ENCODE results near the gene BCAP31.
"Not testable (repeated sequence)": the region's sequence is repeated elsewhere in the genome, so short reads cannot be mapped to it uniquely, and the experiment has no call there.

The BCAP31 gene

DNA sequence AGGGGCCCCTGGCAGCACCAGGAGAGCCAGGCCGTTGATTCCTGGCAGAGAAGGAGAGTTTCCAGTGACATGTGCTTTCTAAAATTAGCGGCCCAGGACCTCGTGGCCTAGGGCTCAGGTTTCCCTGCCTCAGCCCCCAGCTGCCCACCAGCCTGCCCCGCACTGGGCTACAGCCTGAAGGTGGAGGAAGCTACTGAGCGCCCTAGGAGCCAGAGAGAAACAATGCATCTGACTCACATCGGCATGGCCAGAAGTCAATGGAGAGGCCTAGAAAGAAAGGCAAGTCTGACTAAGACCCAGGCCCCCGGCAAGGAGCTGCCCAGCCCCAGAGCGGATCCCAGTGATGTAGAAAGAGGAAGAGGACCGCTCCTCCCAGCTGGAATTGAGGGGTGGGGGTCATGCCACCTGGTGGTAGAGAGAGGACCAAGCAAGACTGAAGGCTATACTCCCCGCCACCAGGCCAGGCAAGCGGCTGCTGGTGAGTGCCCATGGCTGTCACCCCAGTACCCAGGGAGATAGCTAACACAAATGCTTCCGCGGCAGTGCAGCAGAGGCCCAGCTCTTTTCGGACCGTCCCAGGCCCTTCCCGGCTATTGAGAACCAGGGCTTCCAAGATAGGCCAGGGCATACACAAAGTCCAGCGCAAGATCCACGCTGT, 18.7 kb downstream of the BCAP31 start:
- H3K36me3 ChIP-seq (ENCODE audit: control insufficient read depth, insufficient read depth, low read length), result peaks cover 16% of the 10 kb centered on the region
- H3K4me3 ChIP-seq (ENCODE audit: extremely low read depth, insufficient read depth, low read length, poor library complexity, severe bottlenecking); H3K4me1 ChIP-seq (ENCODE audit: control insufficient read depth, insufficient read depth, low read length, poor library complexity, severe bottlenecking); H3K27ac ChIP-seq (ENCODE audit: low read depth, low read length, severe bottlenecking); H3K9me3 ChIP-seq (ENCODE audit: control insufficient read depth, low read length): not testable (repeated sequence)
- WGBS, 2 experiments (ENCODE audit: insufficient coverage in 2 of 2), result 86 to 98% methylated on average over 6 to 9 of the region's 18 CpGs

- not testable (repeated sequence) for H3K4me1 ChIP-seq (ENCODE audit: control insufficient read depth, insufficient read depth, low read length, poor library complexity, severe bottlenecking); H3K9me3 ChIP-seq (ENCODE audit: control insufficient read depth, low read length); H3K27ac ChIP-seq (ENCODE audit: low read depth, low read length, severe bottlenecking); H3K4me3 ChIP-seq (ENCODE audit: extremely low read depth, insufficient read depth, low read length, poor library complexity, severe bottlenecking)
- peaks cover 13% of the 10 kb centered on the region for H3K36me3 ChIP-seq (ENCODE audit: control insufficient read depth, insufficient read depth, low read length)
- WGBS, 2 experiments (ENCODE audit: insufficient coverage in 2 of 2), result 100% methylated on average over 3 of the region's 12 CpGs; no CpG with 5 or more reads in 1 of the 2 experiments
Observed at GRCh38 chrX:153704631-153705402, 19.4 kb downstream of the BCAP31 start.

DNA sequence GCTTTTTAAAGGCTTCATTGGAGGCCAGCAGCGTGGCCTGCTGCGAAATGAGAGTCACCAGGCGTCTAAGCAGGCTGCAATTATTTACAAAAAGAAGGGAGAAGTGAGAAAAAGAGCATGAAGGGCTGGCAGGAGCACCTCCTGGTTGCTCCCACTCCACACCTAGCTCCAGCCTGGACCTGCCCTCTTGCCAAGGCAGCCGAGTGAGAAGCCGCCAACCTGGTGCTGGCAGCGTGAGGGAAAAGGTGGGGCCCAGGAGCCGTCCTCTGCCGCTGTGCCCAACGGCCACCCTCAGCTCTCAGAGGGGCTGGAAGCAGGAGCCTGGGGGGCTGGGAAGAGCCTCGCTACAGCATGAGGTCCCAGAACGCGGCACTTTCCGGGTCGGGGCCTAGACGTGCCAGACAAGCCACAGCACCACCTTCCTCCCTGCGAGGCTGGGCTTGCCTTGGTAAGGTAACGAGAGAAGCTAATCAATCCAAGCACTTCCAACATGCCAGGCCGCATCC, 20.1 kb downstream of the BCAP31 start:
- no peak overlapping the region for H3K27ac ChIP-seq (ENCODE audit: low read depth, low read length, severe bottlenecking)
- 97 to 98% methylated on average over 6 to 9 of the region's 18 CpGs for WGBS, 2 experiments (ENCODE audit: insufficient coverage in 2 of 2)
- no peaks in the 10 kb centered on the region for H3K4me1 ChIP-seq (ENCODE audit: control insufficient read depth, insufficient read depth, low read length, poor library complexity, severe bottlenecking)
- H3K9me3 ChIP-seq (ENCODE audit: control insufficient read depth, low read length), result no peaks in the 10 kb centered on the region
- peaks cover 13% of the 10 kb centered on the region for H3K36me3 ChIP-seq (ENCODE audit: control insufficient read depth, insufficient read depth, low read length)
- no peak overlapping the region for H3K4me3 ChIP-seq (ENCODE audit: extremely low read depth, insufficient read depth, low read length, poor library complexity, severe bottlenecking)

DNA sequence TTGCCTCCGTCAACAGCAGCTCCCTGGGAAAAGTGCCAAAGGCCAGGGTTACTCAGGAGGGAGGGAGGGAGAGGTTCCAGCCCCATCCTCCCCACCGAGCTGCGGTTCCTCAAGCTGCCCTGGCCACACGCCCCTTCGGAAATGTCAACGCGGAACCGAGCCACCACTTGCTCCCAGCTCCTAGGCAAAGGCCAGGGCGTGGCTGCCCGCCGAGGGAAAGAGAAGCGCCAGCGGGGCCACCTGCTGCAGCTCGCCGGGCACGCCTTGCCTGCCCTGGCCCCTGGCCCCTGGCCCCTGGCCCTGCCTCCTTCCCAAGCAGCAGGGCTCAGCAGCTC, 21.2 kb downstream of the BCAP31 start:
- peaks cover 13% of the 10 kb centered on the region for H3K36me3 ChIP-seq (ENCODE audit: control insufficient read depth, insufficient read depth, low read length)
- no peaks in the 10 kb centered on the region for H3K4me1 ChIP-seq (ENCODE audit: control insufficient read depth, insufficient read depth, low read length, poor library complexity, severe bottlenecking)
- no peak overlapping the region for H3K27ac ChIP-seq (ENCODE audit: low read depth, low read length, severe bottlenecking)
- H3K4me3 ChIP-seq (ENCODE audit: extremely low read depth, insufficient read depth, low read length, poor library complexity, severe bottlenecking), result no peak overlapping the region
- WGBS, 2 experiments (ENCODE audit: insufficient coverage in 2 of 2), result 96% methylated on average over 11 of the region's 16 CpGs; no CpG with 5 or more reads in 1 of the 2 experiments
- no peaks in the 10 kb centered on the region for H3K9me3 ChIP-seq (ENCODE audit: control insufficient read depth, low read length)

- Histone ChIP-seq H3K27ac (ENCODE audit: low read depth, low read length, severe bottlenecking) (no peak overlapping the region), H3K4me3 (ENCODE audit: extremely low read depth, insufficient read depth, low read length, poor library complexity, severe bottlenecking) (no peak overlapping the region), H3K9me3 (ENCODE audit: control insufficient read depth, low read length) (no peaks in the 10 kb centered on the region), H3K4me1 (ENCODE audit: control insufficient read depth, insufficient read depth, low read length, poor library complexity, severe bottlenecking) (no peaks in the 10 kb centered on the region), H3K36me3 (ENCODE audit: control insufficient read depth, insufficient read depth, low read length) (peaks cover 13% of the 10 kb centered on the region)
- WGBS, 2 experiments (ENCODE audit: insufficient coverage in 2 of 2), result 92 to 94% methylated on average over 7 to 12 of the region's 23 CpGs
Observed at GRCh38 chrX:153702336-153703035, 21.7 kb downstream of the BCAP31 start.

- Histone ChIP-seq H3K27ac (ENCODE audit: low read depth, low read length, severe bottlenecking) (no peak overlapping the region), H3K9me3 (ENCODE audit: control insufficient read depth, low read length) (no peaks in the 10 kb centered on the region)
- WGBS, 2 experiments (ENCODE audit: insufficient coverage in 2 of 2), result 90% methylated on average over 3 of the region's 12 CpGs; no CpG with 5 or more reads in 1 of the 2 experiments
Observed at GRCh38 chrX:153701706-153702105, 22.5 kb downstream of the BCAP31 start.

GRCh38 chrX:153700967-153701366, 23.2 kb downstream of the BCAP31 start:
- 100% methylated on average over 1 of the region's 6 CpGs; no CpG with 5 or more reads in 1 of the 2 experiments for WGBS, 2 experiments (ENCODE audit: insufficient coverage in 2 of 2)
- H3K27ac ChIP-seq (ENCODE audit: low read depth, low read length, severe bottlenecking), result no peak overlapping the region
- no peaks in the 10 kb centered on the region for H3K4me1 ChIP-seq (ENCODE audit: control insufficient read depth, insufficient read depth, low read length, poor library complexity, severe bottlenecking)
- H3K4me3 ChIP-seq (ENCODE audit: extremely low read depth, insufficient read depth, low read length, poor library complexity, severe bottlenecking), result no peak overlapping the region
- no peaks in the 10 kb centered on the region for H3K9me3 ChIP-seq (ENCODE audit: control insufficient read depth, low read length)
- peaks cover 13% of the 10 kb centered on the region for H3K36me3 ChIP-seq (ENCODE audit: control insufficient read depth, insufficient read depth, low read length)

More at GRCh38 chrX:153701706-153702105, 22.5 kb downstream of the BCAP31 start:
- Histone ChIP-seq H3K4me3 (ENCODE audit: extremely low read depth, insufficient read depth, low read length, poor library complexity, severe bottlenecking) (no peak overlapping the region), H3K4me1 (ENCODE audit: control insufficient read depth, insufficient read depth, low read length, poor library complexity, severe bottlenecking) (no peaks in the 10 kb centered on the region), H3K36me3 (ENCODE audit: control insufficient read depth, insufficient read depth, low read length) (peaks cover 13% of the 10 kb centered on the region)

- 93 to 94% methylated on average over 6 to 7 of the region's 15 CpGs for WGBS, 2 experiments (ENCODE audit: insufficient coverage in 2 of 2)
- no peaks in the 10 kb centered on the region for H3K4me1 ChIP-seq (ENCODE audit: control insufficient read depth, insufficient read depth, low read length, poor library complexity, severe bottlenecking)
- no peak overlapping the region for H3K27ac ChIP-seq (ENCODE audit: low read depth, low read length, severe bottlenecking)
- no peak overlapping the region for H3K4me3 ChIP-seq (ENCODE audit: extremely low read depth, insufficient read depth, low read length, poor library complexity, severe bottlenecking)
- no peaks in the 10 kb centered on the region for H3K9me3 ChIP-seq (ENCODE audit: control insufficient read depth, low read length)
- peaks cover 13% of the 10 kb centered on the region for H3K36me3 ChIP-seq (ENCODE audit: control insufficient read depth, insufficient read depth, low read length)
Observed at GRCh38 chrX:153700376-153700945, 23.7 kb downstream of the BCAP31 start.

GRCh38 chrX:153699784-153700371, 24.3 kb downstream of the BCAP31 start:
- peaks cover 13% of the 10 kb centered on the region for H3K36me3 ChIP-seq (ENCODE audit: control insufficient read depth, insufficient read depth, low read length)
- not testable (repeated sequence) for H3K4me3 ChIP-seq (ENCODE audit: extremely low read depth, insufficient read depth, low read length, poor library complexity, severe bottlenecking); H3K9me3 ChIP-seq (ENCODE audit: control insufficient read depth, low read length); H3K27ac ChIP-seq (ENCODE audit: low read depth, low read length, severe bottlenecking); H3K4me1 ChIP-seq (ENCODE audit: control insufficient read depth, insufficient read depth, low read length, poor library complexity, severe bottlenecking)
- 95 to 100% methylated on average over 3 to 9 of the region's 18 CpGs for WGBS, 2 experiments (ENCODE audit: insufficient coverage in 2 of 2)

- not testable (repeated sequence) for H3K27ac ChIP-seq (ENCODE audit: low read depth, low read length, severe bottlenecking); H3K4me1 ChIP-seq (ENCODE audit: control insufficient read depth, insufficient read depth, low read length, poor library complexity, severe bottlenecking); H3K4me3 ChIP-seq (ENCODE audit: extremely low read depth, insufficient read depth, low read length, poor library complexity, severe bottlenecking); H3K9me3 ChIP-seq (ENCODE audit: control insufficient read depth, low read length)
- 100% methylated on average over 2 of the region's 16 CpGs; no CpG with 5 or more reads in 1 of the 2 experiments for WGBS, 2 experiments (ENCODE audit: insufficient coverage in 2 of 2)
- peaks cover 13% of the 10 kb centered on the region for H3K36me3 ChIP-seq (ENCODE audit: control insufficient read depth, insufficient read depth, low read length)
Observed at GRCh38 chrX:153699210-153699783, 24.9 kb downstream of the BCAP31 start.
